SK-N-SH treated with all-trans-retinoic acid at 6 μM for 48 hours (cell line): ENCODE measurements around the gene RPS6KC1.

ENCODE experiments used
- ATAC-seq: fragments of 200-7000 bp; cut with Tn5 transposase; 3 replicates; pipeline ENCODE4 v1.9.1; 2020; ENCODE audit warnings: mild to moderate bottlenecking, moderate library complexity
- ARNTL ChIP-seq: fragments of 450-650 bp; formaldehyde crosslinking; IDR thresholded peaks from 2 replicates; pipeline ENCODE4 v1.5.0; 2020; ENCODE audit warnings: low read depth, mild to moderate bottlenecking, moderate library complexity, borderline replicate concordance
- BACH2 ChIP-seq: fragments of 250-450 bp; sonication (Bioruptor Pico); IDR thresholded peaks from 2 replicates; pipeline ENCODE4 v1.9.0; 2021; ENCODE audit warnings: mild to moderate bottlenecking, borderline replicate concordance
- CREB5 ChIP-seq: fragments of 250-450 bp; sonication (Bioruptor Pico); IDR thresholded peaks from 2 replicates; pipeline ENCODE4 v1.5.1; 2020; ENCODE audit warnings: low read depth, mild to moderate bottlenecking, moderate library complexity
- CSDC2 ChIP-seq: fragments of 250-450 bp; sonication (Bioruptor Pico); IDR thresholded peaks from 2 replicates; pipeline ENCODE4 v1.5.0; 2020; ENCODE audit warnings: mild to moderate bottlenecking, moderate library complexity
- ESRRG ChIP-seq: fragments of 250-450 bp; sonication (Bioruptor Pico); IDR thresholded peaks from 2 replicates; pipeline ENCODE4 v1.6.1; 2021; ENCODE audit warnings: mild to moderate bottlenecking
- GLIS3 ChIP-seq: fragments of 250-450 bp; sonication (Bioruptor Pico); IDR thresholded peaks from 2 replicates; pipeline ENCODE4 v1.5.0; 2020; ENCODE audit warnings: mild to moderate bottlenecking, moderate library complexity
- ISL1 ChIP-seq: fragments of 250-450 bp; sonication (Bioruptor Pico); IDR thresholded peaks from 2 replicates; pipeline ENCODE4 v2.1.2; 2022; ENCODE audit warnings: mild to moderate bottlenecking, moderate library complexity
- OSR1 ChIP-seq: fragments of 250-450 bp; sonication (Bioruptor Pico); IDR thresholded peaks from 2 replicates; pipeline ENCODE4 v1.8.0; 2022; ENCODE audit warnings: moderate library complexity, mild to moderate bottlenecking, inconsistent platforms
- PATZ1 ChIP-seq: fragments of 250-450 bp; sonication (Bioruptor Pico); IDR thresholded peaks from 2 replicates; pipeline ENCODE4 v1.8.0; 2020; ENCODE audit warnings: mild to moderate bottlenecking, moderate library complexity, borderline replicate concordance
- POU6F1 ChIP-seq: fragments of 250-450 bp; sonication (Bioruptor Pico); IDR thresholded peaks from 2 replicates; pipeline ENCODE4 v1.8.0; 2021; ENCODE audit warnings: low read depth, mild to moderate bottlenecking, moderate library complexity, borderline replicate concordance
- PPARA ChIP-seq: fragments of 250-450 bp; sonication (Bioruptor Pico); IDR thresholded peaks from 2 replicates; pipeline ENCODE4 v1.5.0; 2020; ENCODE audit warnings: mild to moderate bottlenecking, borderline replicate concordance
- RARB ChIP-seq: fragments of 250-450 bp; sonication (Bioruptor Pico); IDR thresholded peaks from 2 replicates; pipeline ENCODE4 v1.8.0; 2021; ENCODE audit warnings: mild to moderate bottlenecking, moderate library complexity
- SNAI2 ChIP-seq: fragments of 250-450 bp; sonication (Bioruptor Pico); IDR thresholded peaks from 2 replicates; pipeline ENCODE4 v1.5.0; 2020; ENCODE audit warnings: mild to moderate bottlenecking, moderate library complexity
- TCF4 ChIP-seq: fragments of 250-450 bp; sonication (Bioruptor Pico); IDR thresholded peaks from 2 replicates; pipeline ENCODE4 v1.8.0; 2021; ENCODE audit warnings: mild to moderate bottlenecking, moderate library complexity, borderline replicate concordance
- TOX ChIP-seq: fragments of 250-450 bp; sonication (Bioruptor Pico); IDR thresholded peaks from 2 replicates; pipeline ENCODE4 v1.8.0; 2021; ENCODE audit warnings: mild to moderate bottlenecking, moderate library complexity, borderline replicate concordance
- TSHZ2 ChIP-seq: fragments of 250-450 bp; sonication (Bioruptor Pico); IDR thresholded peaks from 2 replicates; pipeline ENCODE4 v1.5.0; 2020; ENCODE audit warnings: mild to moderate bottlenecking, moderate library complexity
- ZFP3 ChIP-seq: fragments of 250-450 bp; sonication (Bioruptor Pico); IDR thresholded peaks from 2 replicates; pipeline ENCODE4 v1.5.0; 2020; ENCODE audit warnings: mild to moderate bottlenecking, moderate library complexity
- ZFP30 ChIP-seq: fragments of 450-650 bp; formaldehyde crosslinking; IDR thresholded peaks from 2 replicates; pipeline ENCODE4 v1.5.0; 2022; ENCODE audit warnings: mild to moderate bottlenecking, moderate library complexity
- ZNF70 ChIP-seq: fragments of 450-650 bp; formaldehyde crosslinking; IDR thresholded peaks from 2 replicates; pipeline ENCODE4 v1.5.0; 2020; ENCODE audit warnings: mild to moderate bottlenecking, moderate library complexity
- ZNF8 ChIP-seq: fragments of 450-650 bp; formaldehyde crosslinking; IDR thresholded peaks from 2 replicates; pipeline ENCODE4 v1.5.0; 2020; ENCODE audit warnings: mild to moderate bottlenecking, moderate library complexity

Gene RPS6KC1

GRCh38 chr1:213120386-213120785 is 69.3 kb downstream of the RPS6KC1 start:
- TF ChIP-seq CREB5 (CRISPR knock-in tag), result no peak
- TF ChIP-seq TCF4, result no peak
- TF ChIP-seq OSR1 (CRISPR knock-in tag), result no peak
- peak; percentile 67 for ATAC-seq

- peak; percentile 10; the same call in 1 of the 3 replicates for ATAC-seq
- TF ChIP-seq ZNF70 (CRISPR knock-in tag), result no peak
- no peak for TF ChIP-seq CREB5 (CRISPR knock-in tag)
- TF ChIP-seq PPARA (CRISPR knock-in tag), result no peak
- TF ChIP-seq ARNTL (CRISPR knock-in tag), result no peak
- TF ChIP-seq ZFP30 (CRISPR knock-in tag), result no peak
- no peak for TF ChIP-seq GLIS3 (CRISPR knock-in tag)
- no peak for TF ChIP-seq OSR1 (CRISPR knock-in tag)
- no peak for TF ChIP-seq TCF4
- no peak for TF ChIP-seq TSHZ2
- TF ChIP-seq ZNF8 (CRISPR knock-in tag), result no peak
- no peak for TF ChIP-seq ISL1 (CRISPR knock-in tag)
- no peak for TF ChIP-seq TOX
- no peak for TF ChIP-seq RARB
- TF ChIP-seq ESRRG, result no peak
- TF ChIP-seq BACH2, result no peak
- TF ChIP-seq POU6F1 (CRISPR knock-in tag), result no peak
- TF ChIP-seq PATZ1 (CRISPR knock-in tag), result no peak
- no peak for TF ChIP-seq ZFP3 (CRISPR knock-in tag)
Observed at GRCh38 chr1:213120961-213121360, 69.9 kb downstream of the RPS6KC1 start.

- peak; percentile 48 for ATAC-seq
- TF ChIP-seq PATZ1 (CRISPR knock-in tag) (no peak), TOX (no peak), SNAI2 (CRISPR knock-in tag) (no peak), OSR1 (CRISPR knock-in tag) (no peak), ZFP30 (CRISPR knock-in tag) (no peak), ARNTL (CRISPR knock-in tag) (no peak), RARB (no peak), ZFP3 (CRISPR knock-in tag) (no peak), POU6F1 (CRISPR knock-in tag) (no peak), CSDC2 (CRISPR knock-in tag) (no peak)
Observed at GRCh38 chr1:213122514-213122929, 71.5 kb downstream of the RPS6KC1 start.
